ENCODE measurements around the gene EPHB2. TPM values are rescaled to one million over a fixed set of nuclear protein-coding genes. Genes with fewer than 3 reads are reported as not detected.

The EPHB2 gene
- total and polyA plus RNA-seq, 2 of the 8 experiments (the other 6 are each of a cell fraction or from before 2014, with no cell fraction given): 15.8 to 17.2 TPM

DNA sequence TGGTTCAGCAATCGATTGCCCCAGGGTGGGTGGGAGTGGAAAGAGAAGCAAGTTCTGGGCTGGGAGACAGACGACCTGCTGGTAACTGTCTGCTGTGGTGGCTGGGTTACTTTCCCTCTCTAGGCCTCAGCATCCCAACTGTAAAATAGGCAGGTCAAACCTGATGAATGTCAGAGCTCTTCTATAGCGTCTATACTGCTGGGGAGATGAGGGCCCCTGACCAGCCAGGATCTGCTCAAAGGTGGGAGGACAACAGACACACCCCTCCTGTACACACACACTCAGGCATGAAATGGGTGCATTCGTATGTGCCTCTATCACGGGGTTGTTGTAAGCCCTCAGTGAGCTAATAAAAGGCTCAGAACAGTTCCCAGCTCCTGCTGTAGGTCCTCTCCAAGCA is 12.7 kb upstream of the EPHB2 start (continued):
- TF ChIP-seq HDAC6 (IDR thresholded peaks at IDR 0.05; ENCODE audit: low read depth, low read length) (no peak), JUN (IDR thresholded peaks at IDR 0.05; ENCODE audit: low read depth, low read length) (no peak), SP4 (IDR thresholded peaks at IDR 0.05; ENCODE audit: low read length) (no peak), SIN3A (conservative IDR thresholded peaks at IDR 0.05 in 1 of 2, IDR thresholded peaks at IDR 0.05 in 1 of 2; ENCODE audit: low read depth in 1 of 2, low read length in 2 of 2) (no peak)
